HK-2 (cell line): Measurements from ENCODE around the gene PRDM5.
A peak's percentile ranks its signal among the peaks of the same experiment; 100 is the strongest.
"Not testable (repeated sequence)": the region's sequence is repeated elsewhere in the genome, so short reads cannot be mapped to it uniquely, and the experiment has no call there.

ENCODE experiments used
- DNase-seq: peaks from one replicate; pipeline ENCODE4 v3.0.0-alpha.2; 2018; ENCODE audit not compliant: unreplicated experiment

PRDM5 gene

GRCh38 chr4:120754590-120754989, 167.9 kb downstream of the PRDM5 start:
- no peak for DNase-seq

- no peak for DNase-seq
These were observed 168.7 kb downstream of the PRDM5 start for GRCh38 chr4:120753854-120754253.

- DNase-seq = no peak
These were observed 172.4 kb downstream of the PRDM5 start for GRCh38 chr4:120750152-120750525.

DNA sequence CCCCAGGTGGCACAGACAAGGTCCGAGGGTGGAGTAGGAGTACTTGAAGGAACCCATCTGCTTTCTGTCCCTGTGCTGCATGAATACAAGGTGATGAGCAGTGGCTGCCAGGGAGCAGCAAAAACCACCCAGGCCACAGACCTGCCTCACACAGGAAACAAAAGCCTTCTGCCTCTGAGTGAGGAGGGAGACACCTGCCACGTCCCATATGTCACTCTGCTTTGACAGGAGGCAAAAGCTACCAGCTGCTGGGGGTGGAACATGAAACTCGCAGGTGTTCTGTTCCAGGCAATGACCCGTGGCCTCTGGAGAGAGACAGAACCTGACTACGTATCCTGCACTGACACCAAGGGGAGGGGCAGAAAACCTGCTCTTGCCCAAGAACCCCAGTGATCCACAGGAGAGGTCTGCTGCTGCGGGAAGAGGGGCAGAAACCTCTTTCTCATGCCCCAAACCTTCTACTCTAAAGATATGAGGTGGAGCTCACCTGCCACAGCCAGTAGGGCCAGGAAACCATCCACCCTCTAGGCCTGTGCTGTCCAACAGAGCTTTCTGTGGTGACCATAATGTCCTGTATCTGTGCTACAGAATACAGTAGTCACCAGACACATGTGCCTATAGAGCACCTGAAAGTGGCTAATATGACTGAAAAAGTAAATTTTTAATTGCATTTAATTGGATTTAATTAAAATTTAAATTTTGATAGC, 172.9 kb downstream of the PRDM5 start:
- DNase-seq = no peak

DNA sequence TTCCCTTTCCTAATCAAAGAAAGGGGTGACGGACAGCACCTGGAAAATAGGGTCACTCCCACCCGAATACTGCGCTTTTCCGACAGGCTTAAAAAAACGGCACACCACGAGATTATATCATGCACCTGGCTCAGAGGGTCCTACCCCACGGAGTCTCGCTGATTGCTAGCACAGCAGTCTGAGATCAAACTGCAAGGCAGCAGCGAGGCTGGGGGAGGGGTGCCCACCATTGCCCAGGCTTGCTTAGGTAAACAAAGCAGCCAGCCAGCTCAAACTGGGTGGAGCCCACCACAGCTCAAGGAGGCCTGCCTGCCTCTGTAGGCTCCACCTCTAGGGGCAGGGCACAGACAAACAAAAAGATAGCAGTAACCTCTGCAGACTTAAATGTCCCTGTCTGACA, 180.9 kb downstream of the PRDM5 start:
- not testable (repeated sequence) for DNase-seq

- DNase-seq = no peak
These were observed 186.2 kb downstream of the PRDM5 start for GRCh38 chr4:120736312-120736711.

- DNase-seq = no peak
These were observed 188.6 kb downstream of the PRDM5 start for GRCh38 chr4:120733968-120734367.

DNA sequence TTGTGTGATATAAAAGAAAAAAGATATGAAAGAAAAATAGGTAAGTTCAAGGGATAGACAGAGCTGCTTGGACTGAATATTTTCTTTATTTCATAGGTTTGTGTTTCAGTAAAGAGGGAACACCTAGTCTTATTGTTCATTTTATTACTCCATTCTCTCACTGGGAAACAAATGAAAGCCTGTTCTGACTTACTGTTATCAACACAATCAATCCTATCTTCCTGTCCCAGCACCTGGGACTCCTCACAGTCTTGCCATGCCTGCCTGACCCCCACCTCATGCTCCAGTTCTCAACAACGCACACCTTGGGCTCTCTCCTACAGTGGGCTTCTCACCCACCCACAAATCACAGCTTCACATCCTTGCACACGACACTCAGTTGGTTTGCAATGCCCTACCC, 189.5 kb downstream of the PRDM5 start:
- no peak for DNase-seq

DNA sequence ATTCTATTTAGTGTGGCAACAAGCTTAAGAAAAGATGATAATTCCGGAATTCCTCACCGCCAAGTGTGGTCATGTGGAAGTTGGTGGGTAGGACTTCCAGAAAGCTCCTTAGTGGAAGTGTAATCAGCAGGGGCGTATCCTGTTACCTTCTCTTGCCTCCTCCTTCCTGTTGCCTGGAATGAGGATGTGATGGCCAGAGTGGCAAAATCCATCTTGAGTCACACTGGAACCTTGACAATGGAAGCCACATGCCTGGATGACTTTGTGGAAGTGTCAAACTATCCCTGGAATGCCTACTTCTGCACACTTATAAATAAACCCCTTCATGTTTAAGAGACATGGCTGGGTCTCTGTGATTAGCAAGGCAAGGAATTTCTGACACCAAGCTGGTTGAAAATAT, 191.0 kb downstream of the PRDM5 start:
- DNase-seq = peak; percentile 35

DNA sequence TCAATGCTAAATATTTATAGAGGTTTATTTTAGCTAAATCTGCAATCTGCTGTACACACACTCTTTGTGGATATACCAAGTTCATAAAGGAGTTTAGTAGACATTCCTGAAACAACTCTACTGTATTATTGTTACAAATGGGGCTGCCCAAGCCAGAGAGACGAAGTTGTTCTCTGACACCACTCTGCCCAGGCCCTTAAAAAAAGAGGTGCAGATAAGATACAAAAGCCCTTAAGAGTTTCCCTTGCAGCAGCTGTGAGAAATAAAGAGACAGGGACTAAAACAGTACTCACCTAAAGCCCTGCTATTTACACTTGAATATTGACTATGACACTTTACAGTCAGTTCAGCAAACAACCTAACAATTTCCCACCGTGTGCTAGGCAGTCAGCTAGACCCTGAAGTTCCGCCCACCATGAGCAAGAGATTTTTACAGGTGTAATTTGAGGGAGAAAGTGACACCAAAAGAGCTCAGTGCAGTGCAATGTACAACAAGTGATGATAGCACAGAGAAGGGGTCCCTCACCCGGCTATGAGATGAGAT, 191.7 kb downstream of the PRDM5 start:
- DNase-seq = no peak

DNA sequence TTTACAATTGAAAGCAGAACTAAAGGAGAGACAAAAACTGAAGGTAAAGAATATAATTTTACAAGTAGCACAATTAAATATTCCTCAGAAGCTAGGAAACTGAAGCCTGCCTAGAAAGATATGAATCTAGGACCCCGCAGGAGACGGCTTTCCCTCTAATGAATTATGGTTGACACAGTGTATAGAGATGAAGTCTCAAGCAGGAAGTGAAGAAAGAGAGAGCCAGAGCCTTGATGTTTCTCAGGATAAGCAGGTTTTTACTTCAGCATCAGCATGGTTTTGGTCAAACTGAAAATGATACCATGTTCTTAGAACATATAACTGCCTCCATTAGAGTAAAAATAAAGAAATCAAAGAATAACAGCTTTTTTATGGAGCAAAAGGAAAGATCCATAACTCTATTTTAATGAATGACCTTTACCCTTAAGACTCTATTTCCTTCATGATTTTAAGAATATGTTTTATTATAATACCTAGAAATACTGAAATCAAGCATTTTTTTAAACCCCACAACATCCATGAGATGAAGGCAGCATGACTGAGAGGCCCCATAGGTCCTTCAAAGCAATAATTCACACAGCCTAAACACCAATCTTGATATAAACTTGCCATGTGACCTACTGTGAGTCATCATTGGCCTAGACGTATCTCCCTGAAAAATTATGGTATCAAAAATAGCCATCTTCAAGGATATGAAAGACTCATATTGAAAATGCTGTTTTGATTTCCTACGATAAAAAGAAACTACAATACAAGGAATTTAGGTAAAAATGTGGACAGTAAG, 193.4 kb downstream of the PRDM5 start:
- no peak for DNase-seq

DNA sequence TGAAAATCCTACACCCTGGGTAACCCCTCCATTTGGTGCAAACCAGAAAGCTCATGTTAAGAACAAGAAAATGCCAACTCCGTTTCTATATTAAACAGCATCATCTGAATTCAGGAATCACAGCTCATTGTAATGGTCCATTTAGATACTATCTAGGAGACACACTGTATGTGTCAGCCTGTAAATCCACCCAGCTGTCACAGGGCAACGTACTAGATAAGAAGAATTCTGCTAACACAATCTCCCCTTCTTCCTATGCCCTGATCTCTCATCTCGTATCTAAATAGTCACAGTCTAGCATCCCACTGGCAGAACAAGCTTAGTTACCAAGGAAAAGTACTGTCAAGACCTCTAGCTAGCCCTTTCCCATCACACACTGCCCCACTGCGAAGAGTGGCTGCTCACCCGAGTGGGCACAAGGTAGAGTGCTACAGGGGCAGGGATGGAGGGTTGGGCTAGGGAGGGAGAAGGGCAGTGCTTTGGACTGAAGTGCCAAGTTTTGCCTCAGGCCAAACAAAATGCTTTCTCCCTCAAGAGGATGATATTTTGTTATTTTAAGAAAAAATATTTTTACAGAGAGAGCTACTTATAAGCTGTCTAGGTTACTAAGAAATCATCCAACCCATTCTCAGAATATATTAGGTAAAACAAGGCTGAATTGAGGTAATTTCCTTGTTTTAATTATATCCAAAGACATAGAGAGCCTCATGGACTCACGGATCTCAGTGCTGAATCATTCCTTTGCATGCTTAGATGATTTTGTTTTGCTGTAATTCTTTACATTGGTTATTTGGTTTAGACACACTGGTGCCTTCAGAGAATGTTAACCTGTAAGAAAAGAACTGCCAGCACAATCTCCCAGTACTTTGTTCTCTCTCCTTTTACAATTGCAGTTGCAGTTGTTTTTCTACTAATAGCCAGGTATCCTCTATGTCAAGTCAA, 196.6 kb downstream of the PRDM5 start:
- DNase-seq = no peak

GRCh38 chr4:120724656-120725055, 197.9 kb downstream of the PRDM5 start:
- DNase-seq = no peak

DNA sequence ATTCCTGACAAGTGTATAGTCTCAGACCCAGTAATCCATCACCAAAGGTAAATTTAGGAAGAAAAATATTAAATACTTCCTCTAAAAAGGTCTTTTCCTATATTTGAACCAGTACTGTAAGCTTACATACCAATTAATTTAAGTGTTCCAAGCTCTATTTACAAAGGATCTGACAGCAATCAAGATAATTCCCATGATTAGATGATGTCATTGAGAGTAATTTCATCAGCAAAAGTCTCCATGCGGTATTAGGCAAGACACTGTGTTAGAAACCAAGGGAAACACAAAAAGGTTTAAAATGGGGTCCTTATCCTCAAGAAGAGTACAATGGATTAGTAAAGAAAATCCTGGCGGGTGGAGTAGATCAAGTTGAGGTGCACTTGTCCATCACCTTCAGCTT, 198.5 kb downstream of the PRDM5 start:
- no peak for DNase-seq

DNA sequence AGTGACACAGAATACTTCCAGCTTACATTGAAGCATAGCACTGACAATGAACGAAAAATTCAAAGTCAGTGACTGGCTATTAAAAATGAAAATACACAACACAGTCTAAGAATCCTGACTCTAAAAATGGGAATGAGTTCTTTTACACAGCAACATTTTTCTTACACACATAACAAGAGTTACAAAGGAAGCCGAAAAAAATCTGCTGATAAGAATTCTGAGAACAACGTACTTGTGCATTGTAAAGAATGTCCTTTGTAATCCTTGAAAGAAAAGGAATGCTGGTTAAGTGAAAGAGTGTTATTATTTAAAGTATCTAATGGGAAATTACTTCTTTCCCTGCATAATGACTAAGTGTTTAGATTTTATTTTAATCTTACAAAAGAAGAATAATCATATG, 199.4 kb downstream of the PRDM5 start:
- DNase-seq = no peak

- no peak for DNase-seq
These were observed 199.9 kb downstream of the PRDM5 start for GRCh38 chr4:120722655-120723054.

DNA sequence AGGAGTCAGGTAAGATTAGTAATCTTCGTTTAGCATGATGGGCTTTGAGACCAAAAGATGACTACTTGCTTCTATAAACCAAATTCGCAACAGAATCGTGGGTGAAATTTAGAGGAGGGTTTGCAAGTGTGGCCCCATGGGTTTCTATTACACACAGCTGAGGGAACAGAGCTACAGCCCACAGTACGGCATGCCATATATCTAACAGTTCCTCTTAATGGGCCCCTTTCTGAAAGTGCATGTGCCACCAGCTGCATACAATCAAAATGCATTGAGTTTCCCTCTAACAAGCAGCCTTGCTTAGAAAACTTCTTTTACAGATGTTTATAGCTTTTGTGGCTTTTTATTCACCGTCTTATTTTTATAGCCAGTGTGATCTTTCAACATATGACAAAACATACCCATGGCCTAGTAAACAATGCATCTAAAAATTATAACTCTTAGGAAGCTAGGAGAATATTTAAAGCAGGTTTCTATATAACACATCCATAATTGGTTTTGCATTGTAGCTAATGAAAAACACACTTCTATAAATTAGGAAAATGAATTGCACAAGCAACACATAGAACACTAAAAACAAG, 202.1 kb downstream of the PRDM5 start:
- no peak for DNase-seq

- peak; percentile 28 for DNase-seq
These were observed 203.5 kb downstream of the PRDM5 start for GRCh38 chr4:120718979-120719566.

DNA sequence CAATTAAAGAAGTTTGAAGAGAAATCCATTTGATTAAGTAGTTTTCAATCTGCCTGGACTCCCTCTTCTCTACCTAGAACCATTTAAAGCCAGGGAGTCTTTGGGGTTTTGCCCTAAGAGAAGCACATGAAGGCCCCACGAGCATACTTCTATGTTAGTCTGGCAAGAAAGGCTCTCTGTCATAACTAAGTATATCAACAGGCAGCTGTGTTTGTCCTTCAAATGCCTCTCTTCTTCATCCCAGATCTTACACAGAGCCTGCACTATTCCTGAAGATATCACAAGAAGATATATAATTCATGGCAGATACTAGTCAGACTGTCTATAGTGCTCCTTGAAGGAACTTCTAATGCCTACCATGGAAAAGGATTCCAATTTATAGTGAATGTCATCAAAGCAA, 206.2 kb downstream of the PRDM5 start:
- DNase-seq = no peak

DNA sequence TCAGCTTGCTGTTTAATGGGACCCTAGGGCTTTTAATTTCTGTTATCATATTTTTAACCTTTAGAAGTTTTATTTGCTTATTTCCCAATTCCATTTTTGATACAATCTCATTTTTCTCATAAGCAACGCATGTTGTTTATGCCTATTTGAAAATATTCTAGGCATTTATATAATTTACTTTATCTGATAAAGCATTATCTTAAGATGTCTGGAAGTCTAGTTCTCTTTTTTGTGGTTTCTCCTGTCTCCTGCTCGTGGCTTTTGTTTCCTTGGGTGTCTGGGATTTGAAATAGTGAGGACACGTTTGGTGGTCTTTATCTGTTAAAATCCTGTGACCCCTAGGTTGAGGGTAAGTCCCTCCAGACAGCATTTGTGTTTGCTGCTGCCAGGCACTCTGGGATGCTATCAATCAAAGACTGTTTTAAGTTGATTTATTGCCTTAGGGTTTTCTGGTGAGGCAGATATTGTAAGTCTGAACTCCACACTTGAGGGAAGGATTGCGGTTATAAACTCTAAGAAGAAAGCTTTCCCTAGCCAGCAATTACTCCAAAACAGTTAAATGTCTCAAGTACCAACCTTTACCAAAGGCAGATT, 208.0 kb downstream of the PRDM5 start:
- DNase-seq = no peak

DNA sequence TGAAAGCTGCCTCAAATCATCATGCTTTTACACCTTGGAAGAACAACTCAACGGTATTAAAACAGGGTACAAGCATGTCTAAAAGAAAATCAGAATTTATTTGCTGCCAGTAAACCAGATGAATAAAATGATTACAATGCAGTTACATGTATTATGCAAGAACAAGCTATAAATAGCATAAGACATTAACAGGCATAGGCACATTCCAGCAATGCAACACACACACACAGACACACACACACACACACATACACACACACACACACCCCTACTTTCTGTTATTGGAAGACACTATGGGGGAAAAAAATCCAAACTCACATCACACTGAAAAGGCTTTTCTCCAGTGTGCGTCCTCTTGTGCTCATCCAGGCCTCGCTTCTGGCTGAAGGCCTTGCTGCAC, 212.5 kb downstream of the PRDM5 start:
- no peak for DNase-seq
